HG02938 (cell line): ENCODE measurements around the gene TOMM7.
"Not testable (repeated sequence)": the region's sequence is repeated elsewhere in the genome, so short reads cannot be mapped to it uniquely, and the experiment has no call there.

ENCODE experiments used
- ATAC-seq: cut with Tn5 transposase; IDR thresholded peaks from one replicate; pipeline ENCODE4 v1.9.1; 2021; ENCODE audit warnings: mild to moderate bottlenecking, moderate library complexity; ENCODE audit not compliant: unreplicated experiment

Gene TOMM7

GRCh38 chr7:22790640-22791039 is 32.0 kb downstream of the TOMM7 start:
- not testable (repeated sequence) for ATAC-seq

- ATAC-seq: no peak
Measured at GRCh38 chr7:22787951-22788350, 34.7 kb downstream of the TOMM7 start.

GRCh38 chr7:22786290-22786932 is 36.2 kb downstream of the TOMM7 start:
- no peak for ATAC-seq

- no peak for ATAC-seq
Measured at GRCh38 chr7:22784346-22784745, 38.3 kb downstream of the TOMM7 start.

- no peak for ATAC-seq
Measured at GRCh38 chr7:22783421-22783820, 39.2 kb downstream of the TOMM7 start.

GRCh38 chr7:22782616-22783232 is 39.9 kb downstream of the TOMM7 start:
- peak; percentile 87 for ATAC-seq

- ATAC-seq: no peak
Measured at GRCh38 chr7:22781230-22781711, 41.4 kb downstream of the TOMM7 start.

GRCh38 chr7:22779730-22780323 is 42.8 kb downstream of the TOMM7 start:
- not testable (repeated sequence) for ATAC-seq

GRCh38 chr7:22776964-22777363 is 45.7 kb downstream of the TOMM7 start:
- no peak for ATAC-seq

GRCh38 chr7:22772885-22773284 is 49.8 kb downstream of the TOMM7 start:
- no peak for ATAC-seq

- no peak for ATAC-seq
Measured at GRCh38 chr7:22771872-22772228, 50.8 kb downstream of the TOMM7 start.

- ATAC-seq: no peak
Measured at GRCh38 chr7:22771194-22771871, 51.3 kb downstream of the TOMM7 start.

GRCh38 chr7:22765609-22766008 is 57.0 kb downstream of the TOMM7 start:
- peak; percentile 94 for ATAC-seq
